Thoracic aorta (tissue), 2 donors: Measurements from ENCODE around the gene TTN. TPM values are rescaled to one million over a fixed set of nuclear protein-coding genes. Genes with fewer than 3 reads are reported as not detected.
A peak's percentile ranks its signal among the peaks of the same experiment; 100 is the strongest.

ENCODE experiments used
- ATAC-seq: fragments of 150-250 bp; one replicate; pipeline ENCODE4 v1.8.0; 2017; ENCODE audit warnings: low read depth; ENCODE audit not compliant: insufficient number of reproducible peaks, low FRiP score
- DNase-seq: peaks from one replicate; pipeline ENCODE4 v3.0.0-alpha.2; 2020; ENCODE audit warnings: low spot score
- H3K27ac ChIP-seq, 2 donors: fragments of 200-600 bp; sonication (generic); 1 replicate in 1 of 2; 2 replicates in 1 of 2; pipeline ENCODE4 v1.5.1; 2016; ENCODE audit warnings: mild to moderate bottlenecking in 2 of 2, moderate library complexity in 2 of 2
- H3K27me3 ChIP-seq: fragments of 200-600 bp; sonication (generic); replicated peaks from 2 replicates; pipeline ENCODE4 v1.6.0; 2016; ENCODE audit warnings: mild to moderate bottlenecking; ENCODE audit not compliant: insufficient read depth
- H3K36me3 ChIP-seq: fragments of 200-600 bp; sonication (generic); one replicate; pipeline ENCODE4 v1.5.1; 2016
- H3K4me1 ChIP-seq, 2 donors: fragments of 200-600 bp; sonication (generic); 1 replicate in 1 of 2; 2 replicates in 1 of 2; pipeline versions ENCODE4 v1.5.1 to v1.6.0; 2016; ENCODE audit warnings: low read depth in 2 of 2, mild to moderate bottlenecking in 1 of 2; ENCODE audit not compliant: control insufficient read depth in 1 of 2
- H3K4me3 ChIP-seq: fragments of 200-600 bp; sonication (generic); 2 replicates; pipeline ENCODE4 v1.5.1; 2016; ENCODE audit warnings: mild to moderate bottlenecking
- H3K9me3 ChIP-seq: fragments of 200-600 bp; sonication (generic); 2 replicates; pipeline ENCODE4 v1.5.1; 2016
- CTCF ChIP-seq: fragments of 200-600 bp; sonication (generic); IDR thresholded peaks from one replicate; pipeline ENCODE4 v1.5.1; 2019; ENCODE audit warnings: antibody characterized with exemption
- total RNA-seq, 2 donors: library from RNA; depleted of rRNA; stranded (reverse); fragments of >200 nt; gene quantifications; one replicate each; pipeline versions ENCODE4 v1.1.0 to v1.2.3, GENCODE V29; 2016

Gene TTN
- total RNA-seq, 2 donors from 2014 or later = 7.0 to 16.4 TPM

- Histone ChIP-seq H3K27me3 (no peaks in the 10 kb centered on the region), H3K36me3 (no peaks in the 10 kb centered on the region), H3K9me3 (no peaks in the 10 kb centered on the region), H3K27ac (peak overlapping the region in 1 of 2 donors; percentile 46), H3K4me3 (no peak overlapping the region), H3K4me1 (peaks cover 7 to 23% of the 10 kb centered on the region in 2 donors)
- ATAC-seq = no peak
- TF ChIP-seq CTCF = no peak
- no peak for DNase-seq
Observed at GRCh38 chr2:178819147-178819875, 12.1 kb upstream of the TTN start.

GRCh38 chr2:178811901-178812300 lies 4.7 kb upstream of the TTN start:
- no peak for TF ChIP-seq CTCF
- Histone ChIP-seq H3K36me3 (no peaks in the 10 kb centered on the region), H3K27ac (peak overlapping the region; percentile 31 to 39), H3K9me3 (no peaks in the 10 kb centered on the region), H3K27me3 (no peaks in the 10 kb centered on the region), H3K4me3 (no peak overlapping the region), H3K4me1 (peaks cover 4 to 9% of the 10 kb centered on the region in 2 donors)
- DNase-seq (no peak), ATAC-seq (no peak)

GRCh38 chr2:178811045-178811444 lies 3.8 kb upstream of the TTN start:
- Histone ChIP-seq H3K4me3 (no peak overlapping the region), H3K27me3 (no peaks in the 10 kb centered on the region), H3K9me3 (no peaks in the 10 kb centered on the region), H3K36me3 (no peaks in the 10 kb centered on the region), H3K4me1 (peaks cover 4 to 13% of the 10 kb centered on the region in 2 donors), H3K27ac (peak overlapping the region in 1 of 2 donors; percentile 39)
- no peak for TF ChIP-seq CTCF
- no peak for DNase-seq
- ATAC-seq = no peak

GRCh38 chr2:178810422-178810821 lies 3.2 kb upstream of the TTN start:
- Histone ChIP-seq H3K4me3 (no peak overlapping the region), H3K9me3 (no peaks in the 10 kb centered on the region), H3K4me1 (peaks cover 4 to 17% of the 10 kb centered on the region in 2 donors), H3K36me3 (no peaks in the 10 kb centered on the region), H3K27ac (no peak overlapping the region), H3K27me3 (no peaks in the 10 kb centered on the region)
- no peak for ATAC-seq
- TF ChIP-seq CTCF = no peak
- DNase-seq = no peak

- no peak for DNase-seq
Observed at GRCh38 chr2:178806543-178806942, 680 bp downstream of the TTN start.

More at GRCh38 chr2:178806543-178806942, 680 bp downstream of the TTN start:
- no peaks in the 10 kb centered on the region for H3K27me3 ChIP-seq
- H3K9me3 ChIP-seq = no peaks in the 10 kb centered on the region
- no peaks in the 10 kb centered on the region for H3K36me3 ChIP-seq
- no peak overlapping the region for H3K27ac ChIP-seq
- no peak for TF ChIP-seq CTCF
- H3K4me1 ChIP-seq = peaks cover 4 to 13% of the 10 kb centered on the region in 2 donors
- no peak overlapping the region for H3K4me3 ChIP-seq
- ATAC-seq = no peak
